K562 (cell line): ENCODE results near the gene LAIR2. TPM values are rescaled to one million over a fixed set of nuclear protein-coding genes. Genes with fewer than 3 reads are reported as not detected.

Experiments used
- CLOCK ChIP-seq: fragments of 250-450 bp; sonication (Bioruptor Pico); IDR thresholded peaks from 2 replicates; pipeline ENCODE4 v1.4.0; 2020; ENCODE audit warnings: mild to moderate bottlenecking, moderate library complexity, borderline replicate concordance
- CREM ChIP-seq: IDR thresholded peaks from 2 replicates; pipeline ENCODE4 v1.6.1; 2014; ENCODE audit warnings: antibody characterized with exemption, low read depth
- E2F6 ChIP-seq, 2 experiments: IDR thresholded peaks; 2 replicates each; pipeline ENCODE4 v1.6.1; 2011; ENCODE audit warnings: borderline replicate concordance in 1 of 2, control low read depth in 1 of 2, low read depth in 1 of 2, low read length in 1 of 2, mild to moderate bottlenecking in 1 of 2, mixed read lengths in 1 of 2, moderate library complexity in 1 of 2; ENCODE audit not compliant: insufficient read depth in 1 of 2, insufficient read length in 1 of 2, poor library complexity in 1 of 2, severe bottlenecking in 1 of 2; ENCODE audit errors: extremely low read depth in 1 of 2
- ELK3 ChIP-seq: fragments of 450-650 bp; formaldehyde crosslinking; IDR thresholded peaks from 2 replicates; pipeline ENCODE4 v1.4.0; 2020; ENCODE audit warnings: mild to moderate bottlenecking
- GTF2F1 ChIP-seq: IDR thresholded peaks from 2 replicates; pipeline ENCODE4 v1.6.1; 2011; ENCODE audit warnings: low read depth, low read length, improper control_type of control experiment
- ILK ChIP-seq: fragments of 450-650 bp; IDR thresholded peaks from 2 replicates; pipeline ENCODE4 v1.6.1; 2016; ENCODE audit warnings: missing genetic modification characterization, low read depth, mild to moderate bottlenecking, missing compliant biosample characterization, moderate library complexity, borderline replicate concordance
- MIER1 ChIP-seq: fragments of 450-650 bp; IDR thresholded peaks from 2 replicates; pipeline ENCODE4 v1.6.1; 2016; ENCODE audit warnings: antibody characterized with exemption, mild to moderate bottlenecking, low read depth
- NR3C1 ChIP-seq: sonication (generic); formaldehyde crosslinking; IDR thresholded peaks from 2 replicates; pipeline ENCODE4 v1.8.1; 2022; ENCODE audit warnings: missing genetic modification reagents
- SMARCC2 ChIP-seq: fragments of 450-650 bp; IDR thresholded peaks from 2 replicates; pipeline ENCODE4 v1.6.1; 2017; ENCODE audit warnings: antibody characterized with exemption, moderate library complexity, mild to moderate bottlenecking, low read depth
- SRSF3 ChIP-seq: fragments of 200-400 bp; formaldehyde crosslinking; IDR thresholded peaks from 2 replicates; pipeline ENCODE4 v1.6.1; 2016; ENCODE audit warnings: mild to moderate bottlenecking, low read length, moderate library complexity; ENCODE audit not compliant: insufficient read depth
- polyA plus RNA-seq, 8 experiments: library from polyadenylated mRNA; depleted of rRNA in 4 of 8; stranded (reverse) in 5 of 8; unstranded in 3 of 8; fragments of >200 nt; fragmentation: Nextera tagmentation in 2 of 8; fragmentation: Illumina TruSeq in 1 of 8; extraction: Ambion mirVana in 2 of 8; extraction: Trizol in 1 of 8; gene quantifications; 2 replicates each; pipeline versions ENCODE4 v1.2.1 to v1.2.3, GENCODE V29; 2011 to 2014; ENCODE audit warnings: inconsistent platforms in 1 of 8, missing spikeins in 1 of 8
- total RNA-seq, 7 experiments: library from RNA; depleted of rRNA in 6 of 7; stranded (reverse); fragments of >200 nt in 6 of 7; fragmentation: Illumina TruSeq in 2 of 7; extraction: Trizol in 2 of 7; gene quantifications; 2 replicates each; pipeline versions ENCODE4 v1.2.1 to v1.2.3, GENCODE V29; 2011 to 2021; ENCODE audit warnings: low replicate concordance in 1 of 7
- TF ChIP-seq, protein P1 (sequence below): fragments of 200-800 bp; sonication (Bioruptor generic); IDR thresholded peaks from 2 replicates; pipeline ENCODE4 v1.6.1; 2016; ENCODE audit warnings: missing genetic modification characterization, missing compliant biosample characterization
- TF ChIP-seq, protein P2 (sequence below): sonication (generic); formaldehyde crosslinking; IDR thresholded peaks from 2 replicates; pipeline ENCODE4 v1.8.0; 2023; ENCODE audit warnings: mild to moderate bottlenecking, missing genetic modification reagents

Gene LAIR2
- total and polyA plus RNA-seq, 9 of the 15 experiments (the other 6 are each of a cell fraction or from before 2014, with no cell fraction given), result not detected

- TF ChIP-seq SMARCC2 (no peak), MIER1 (no peak), CREM (peak; percentile 46; the same call in 1 of the 2 replicates), NR3C1 (no peak), CLOCK (CRISPR knock-in tag) (no peak), E2F6 (IDR thresholded peaks at IDR 0.05; ENCODE audit: borderline replicate concordance in 1 of 2, extremely low read depth in 1 of 2, insufficient read depth in 1 of 2, insufficient read length in 1 of 2, low read depth in 1 of 2, low read length in 1 of 2, poor library complexity in 1 of 2, severe bottlenecking in 1 of 2) (peak; percentile 73 to 86), SRSF3 (no peak), ILK (no peak), ELK3 (CRISPR knock-in tag) (no peak), GTF2F1 (no peak)
- TF ChIP-seq, protein P1, sequence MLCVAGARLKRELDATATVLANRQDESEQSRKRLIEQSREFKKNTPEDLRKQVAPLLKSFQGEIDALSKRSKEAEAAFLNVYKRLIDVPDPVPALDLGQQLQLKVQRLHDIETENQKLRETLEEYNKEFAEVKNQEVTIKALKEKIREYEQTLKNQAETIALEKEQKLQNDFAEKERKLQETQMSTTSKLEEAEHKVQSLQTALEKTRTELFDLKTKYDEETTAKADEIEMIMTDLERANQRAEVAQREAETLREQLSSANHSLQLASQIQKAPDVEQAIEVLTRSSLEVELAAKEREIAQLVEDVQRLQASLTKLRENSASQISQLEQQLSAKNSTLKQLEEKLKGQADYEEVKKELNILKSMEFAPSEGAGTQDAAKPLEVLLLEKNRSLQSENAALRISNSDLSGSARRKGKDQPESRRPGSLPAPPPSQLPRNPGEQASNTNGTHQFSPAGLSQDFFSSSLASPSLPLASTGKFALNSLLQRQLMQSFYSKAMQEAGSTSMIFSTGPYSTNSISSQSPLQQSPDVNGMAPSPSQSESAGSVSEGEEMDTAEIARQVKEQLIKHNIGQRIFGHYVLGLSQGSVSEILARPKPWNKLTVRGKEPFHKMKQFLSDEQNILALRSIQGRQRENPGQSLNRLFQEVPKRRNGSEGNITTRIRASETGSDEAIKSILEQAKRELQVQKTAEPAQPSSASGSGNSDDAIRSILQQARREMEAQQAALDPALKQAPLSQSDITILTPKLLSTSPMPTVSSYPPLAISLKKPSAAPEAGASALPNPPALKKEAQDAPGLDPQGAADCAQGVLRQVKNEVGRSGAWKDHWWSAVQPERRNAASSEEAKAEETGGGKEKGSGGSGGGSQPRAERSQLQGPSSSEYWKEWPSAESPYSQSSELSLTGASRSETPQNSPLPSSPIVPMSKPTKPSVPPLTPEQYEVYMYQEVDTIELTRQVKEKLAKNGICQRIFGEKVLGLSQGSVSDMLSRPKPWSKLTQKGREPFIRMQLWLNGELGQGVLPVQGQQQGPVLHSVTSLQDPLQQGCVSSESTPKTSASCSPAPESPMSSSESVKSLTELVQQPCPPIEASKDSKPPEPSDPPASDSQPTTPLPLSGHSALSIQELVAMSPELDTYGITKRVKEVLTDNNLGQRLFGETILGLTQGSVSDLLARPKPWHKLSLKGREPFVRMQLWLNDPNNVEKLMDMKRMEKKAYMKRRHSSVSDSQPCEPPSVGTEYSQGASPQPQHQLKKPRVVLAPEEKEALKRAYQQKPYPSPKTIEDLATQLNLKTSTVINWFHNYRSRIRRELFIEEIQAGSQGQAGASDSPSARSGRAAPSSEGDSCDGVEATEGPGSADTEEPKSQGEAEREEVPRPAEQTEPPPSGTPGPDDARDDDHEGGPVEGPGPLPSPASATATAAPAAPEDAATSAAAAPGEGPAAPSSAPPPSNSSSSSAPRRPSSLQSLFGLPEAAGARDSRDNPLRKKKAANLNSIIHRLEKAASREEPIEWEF (CRISPR knock-in tag), result no peak
- TF ChIP-seq, protein P2, sequence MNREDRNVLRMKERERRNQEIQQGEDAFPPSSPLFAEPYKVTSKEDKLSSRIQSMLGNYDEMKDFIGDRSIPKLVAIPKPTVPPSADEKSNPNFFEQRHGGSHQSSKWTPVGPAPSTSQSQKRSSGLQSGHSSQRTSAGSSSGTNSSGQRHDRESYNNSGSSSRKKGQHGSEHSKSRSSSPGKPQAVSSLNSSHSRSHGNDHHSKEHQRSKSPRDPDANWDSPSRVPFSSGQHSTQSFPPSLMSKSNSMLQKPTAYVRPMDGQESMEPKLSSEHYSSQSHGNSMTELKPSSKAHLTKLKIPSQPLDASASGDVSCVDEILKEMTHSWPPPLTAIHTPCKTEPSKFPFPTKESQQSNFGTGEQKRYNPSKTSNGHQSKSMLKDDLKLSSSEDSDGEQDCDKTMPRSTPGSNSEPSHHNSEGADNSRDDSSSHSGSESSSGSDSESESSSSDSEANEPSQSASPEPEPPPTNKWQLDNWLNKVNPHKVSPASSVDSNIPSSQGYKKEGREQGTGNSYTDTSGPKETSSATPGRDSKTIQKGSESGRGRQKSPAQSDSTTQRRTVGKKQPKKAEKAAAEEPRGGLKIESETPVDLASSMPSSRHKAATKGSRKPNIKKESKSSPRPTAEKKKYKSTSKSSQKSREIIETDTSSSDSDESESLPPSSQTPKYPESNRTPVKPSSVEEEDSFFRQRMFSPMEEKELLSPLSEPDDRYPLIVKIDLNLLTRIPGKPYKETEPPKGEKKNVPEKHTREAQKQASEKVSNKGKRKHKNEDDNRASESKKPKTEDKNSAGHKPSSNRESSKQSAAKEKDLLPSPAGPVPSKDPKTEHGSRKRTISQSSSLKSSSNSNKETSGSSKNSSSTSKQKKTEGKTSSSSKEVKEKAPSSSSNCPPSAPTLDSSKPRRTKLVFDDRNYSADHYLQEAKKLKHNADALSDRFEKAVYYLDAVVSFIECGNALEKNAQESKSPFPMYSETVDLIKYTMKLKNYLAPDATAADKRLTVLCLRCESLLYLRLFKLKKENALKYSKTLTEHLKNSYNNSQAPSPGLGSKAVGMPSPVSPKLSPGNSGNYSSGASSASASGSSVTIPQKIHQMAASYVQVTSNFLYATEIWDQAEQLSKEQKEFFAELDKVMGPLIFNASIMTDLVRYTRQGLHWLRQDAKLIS (CRISPR knock-in tag), result no peak
These were observed 39.0 kb upstream of the LAIR2 start, which contains the start of gene LENG9 (continued) for GRCh38 chr19:54463531-54464043.
